Neural cell (in vitro differentiated cells): ENCODE results near the gene RPLP1. TPM values are rescaled to one million over a fixed set of nuclear protein-coding genes. Genes with fewer than 3 reads are reported as not detected.

Experiments used
- H2AFZ ChIP-seq: fragments of 200-600, 300-800 bp; sonication (generic), shearing (Covaris generic); 2 replicates; pipeline ENCODE4 v1.6.0; 2014; ENCODE audit warnings: low read depth, mild to moderate bottlenecking, antibody characterized with exemption, low read length, moderate library complexity
- H3F3A ChIP-seq: fragments of 200-600 bp; shearing (Covaris generic); 2 replicates; pipeline ENCODE4 v1.6.1; 2016; ENCODE audit warnings: mild to moderate bottlenecking, moderate library complexity, mixed read lengths, antibody characterized with exemption, low read length; ENCODE audit not compliant: insufficient read depth, poor library complexity, severe bottlenecking
- H3K27ac ChIP-seq: fragments of 200-600, 300-800 bp; sonication (generic), shearing (Covaris generic); 2 replicates; pipeline ENCODE4 v1.5.1; 2014; ENCODE audit warnings: mild to moderate bottlenecking, low read length, moderate library complexity
- H3K27me3 ChIP-seq: fragments of 300-800, 200-600 bp; sonication (generic), shearing (Covaris generic); 2 replicates; pipeline ENCODE4 v1.6.0; 2014; ENCODE audit warnings: mild to moderate bottlenecking, low read depth, low read length, moderate library complexity; ENCODE audit not compliant: insufficient read depth
- H3K36me3 ChIP-seq: fragments of 300-800, 200-600 bp; sonication (generic), shearing (Covaris generic); 2 replicates; pipeline ENCODE4 v1.5.1; 2014; ENCODE audit warnings: mild to moderate bottlenecking, antibody characterized with exemption, low read length, moderate library complexity; ENCODE audit not compliant: insufficient read depth
- H3K4me2 ChIP-seq: fragments of 300-800, 200-600 bp; sonication (generic), shearing (Covaris generic); 2 replicates; pipeline ENCODE4 v1.6.0; 2014; ENCODE audit warnings: mild to moderate bottlenecking, low read length
- H3K4me3 ChIP-seq: fragments of 300-800, 200-600 bp; sonication (generic), shearing (Covaris generic); 2 replicates; pipeline ENCODE4 v1.5.1; 2014; ENCODE audit warnings: mild to moderate bottlenecking, low read length, moderate library complexity
- H3K79me2 ChIP-seq: fragments of 200-600 bp; shearing (Covaris generic); replicated peaks from 2 replicates; pipeline ENCODE4 v1.6.0; 2014; ENCODE audit warnings: mild to moderate bottlenecking, low read length, moderate library complexity; ENCODE audit not compliant: insufficient read depth
- H3K9ac ChIP-seq: fragments of 300-800, 200-600 bp; sonication (generic), shearing (Covaris generic); 2 replicates; pipeline ENCODE4 v1.6.1; 2016; ENCODE audit warnings: mild to moderate bottlenecking, low read length, mixed read lengths
- H3K9me2 ChIP-seq: fragments of 200-600 bp; shearing (Covaris generic); 2 replicates; pipeline ENCODE4 v1.6.1; 2016; ENCODE audit warnings: mild to moderate bottlenecking, low read length, mixed read lengths; ENCODE audit not compliant: insufficient read depth
- H3K9me3 ChIP-seq: fragments of 200-600, 300-800 bp; sonication (generic), shearing (Covaris generic); 2 replicates; pipeline ENCODE4 v1.6.1; 2016; ENCODE audit warnings: mild to moderate bottlenecking, mixed run types, low read length, moderate library complexity, mixed read lengths
- H4K20me1 ChIP-seq: fragments of 200-600 bp; shearing (Covaris generic); 2 replicates; pipeline ENCODE4 v1.6.1; 2016; ENCODE audit warnings: mild to moderate bottlenecking, mixed run types; ENCODE audit not compliant: insufficient read depth
- EP300 ChIP-seq: fragments of 450-650 bp; conservative IDR thresholded peaks from 2 replicates; pipeline ENCODE4 v1.6.1; 2014; ENCODE audit warnings: antibody characterized with exemption, mild to moderate bottlenecking, moderate library complexity; ENCODE audit not compliant: poor library complexity, severe bottlenecking
- EZH2 ChIP-seq: fragments of 200-600, 300-800 bp; shearing (Covaris generic), sonication (generic); IDR thresholded peaks from 2 replicates; pipeline ENCODE4 v1.6.1; 2014; ENCODE audit warnings: antibody characterized with exemption, low read length, borderline replicate concordance, mild to moderate bottlenecking; ENCODE audit not compliant: insufficient read depth, poor library complexity, severe bottlenecking
- MXI1 ChIP-seq: fragments of 450-650 bp; conservative IDR thresholded peaks from 2 replicates; pipeline ENCODE4 v1.6.1; 2014; ENCODE audit warnings: antibody characterized with exemption, mild to moderate bottlenecking; ENCODE audit not compliant: poor library complexity, severe bottlenecking
- POLR2AphosphoS5 ChIP-seq: IDR thresholded peaks from 2 replicates; pipeline ENCODE4 v1.6.1; 2012
- RAD21 ChIP-seq: fragments of 450-650 bp; conservative IDR thresholded peaks from 2 replicates; pipeline ENCODE4 v1.6.1; 2014; ENCODE audit warnings: antibody characterized with exemption, mild to moderate bottlenecking, moderate library complexity
- SMC3 ChIP-seq: fragments of 450-650 bp; conservative IDR thresholded peaks from 2 replicates; pipeline ENCODE4 v1.6.1; 2014; ENCODE audit warnings: antibody characterized with exemption, mild to moderate bottlenecking, moderate library complexity; ENCODE audit not compliant: poor library complexity
- TAF1 ChIP-seq: IDR thresholded peaks from 2 replicates; pipeline ENCODE4 v1.6.1; 2012; ENCODE audit warnings: low read depth
- polyA plus RNA-seq: library from polyadenylated mRNA; depleted of rRNA; stranded (reverse); fragments of >200 nt; gene quantifications from 2 replicates; pipeline ENCODE4 v1.2.3, GENCODE V29; 2014
- TF ChIP-seq, protein P1 (sequence below): IDR thresholded peaks from 2 replicates; pipeline ENCODE4 v1.6.1; 2012; ENCODE audit warnings: borderline replicate concordance
- TF ChIP-seq, protein P2 (sequence below): fragments of 450-650 bp; IDR thresholded peaks from 2 replicates; pipeline ENCODE4 v1.5.1; 2014; ENCODE audit warnings: antibody characterized with exemption, mild to moderate bottlenecking, moderate library complexity; ENCODE audit not compliant: poor library complexity, severe bottlenecking

The RPLP1 gene
- polyA plus RNA-seq, 1 donor from 2014 or later = 37.5 TPM

DNA sequence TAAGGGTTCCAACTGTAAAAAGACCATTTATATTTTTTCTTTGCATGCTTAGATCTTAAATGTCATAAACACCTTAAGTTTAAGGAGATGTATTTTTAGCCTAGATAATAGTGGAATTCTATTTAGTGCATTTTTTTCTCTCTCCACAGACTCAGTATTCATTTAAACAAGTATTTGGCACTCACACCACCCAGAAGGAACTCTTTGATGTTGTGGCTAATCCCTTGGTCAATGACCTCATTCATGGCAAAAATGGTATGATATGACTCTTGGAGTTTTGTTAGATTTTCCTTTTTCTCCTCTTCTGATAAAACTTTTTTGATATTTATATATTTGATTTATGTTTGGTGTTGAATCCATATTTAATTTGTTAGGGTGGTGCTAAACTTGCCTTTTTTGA is 31.1 kb upstream of the RPLP1 start:
- peaks cover 7% of the 10 kb centered on the region for H3K79me2 ChIP-seq
- H3K4me2 ChIP-seq = no peak overlapping the region
- H3K9ac ChIP-seq = no peak overlapping the region
- H3K27me3 ChIP-seq = no peaks in the 10 kb centered on the region
- no peaks in the 10 kb centered on the region for H3K36me3 ChIP-seq
- H3F3A ChIP-seq = no peaks in the 10 kb centered on the region
- no peak overlapping the region for H3K27ac ChIP-seq
- H3K9me3 ChIP-seq = no peaks in the 10 kb centered on the region
- H4K20me1 ChIP-seq = no peaks in the 10 kb centered on the region
- H2AFZ ChIP-seq = no peak overlapping the region
- no peak for TF ChIP-seq RAD21
- TF ChIP-seq EP300 = no peak
- no peak for TF ChIP-seq POLR2AphosphoS5
- TF ChIP-seq, protein P1, sequence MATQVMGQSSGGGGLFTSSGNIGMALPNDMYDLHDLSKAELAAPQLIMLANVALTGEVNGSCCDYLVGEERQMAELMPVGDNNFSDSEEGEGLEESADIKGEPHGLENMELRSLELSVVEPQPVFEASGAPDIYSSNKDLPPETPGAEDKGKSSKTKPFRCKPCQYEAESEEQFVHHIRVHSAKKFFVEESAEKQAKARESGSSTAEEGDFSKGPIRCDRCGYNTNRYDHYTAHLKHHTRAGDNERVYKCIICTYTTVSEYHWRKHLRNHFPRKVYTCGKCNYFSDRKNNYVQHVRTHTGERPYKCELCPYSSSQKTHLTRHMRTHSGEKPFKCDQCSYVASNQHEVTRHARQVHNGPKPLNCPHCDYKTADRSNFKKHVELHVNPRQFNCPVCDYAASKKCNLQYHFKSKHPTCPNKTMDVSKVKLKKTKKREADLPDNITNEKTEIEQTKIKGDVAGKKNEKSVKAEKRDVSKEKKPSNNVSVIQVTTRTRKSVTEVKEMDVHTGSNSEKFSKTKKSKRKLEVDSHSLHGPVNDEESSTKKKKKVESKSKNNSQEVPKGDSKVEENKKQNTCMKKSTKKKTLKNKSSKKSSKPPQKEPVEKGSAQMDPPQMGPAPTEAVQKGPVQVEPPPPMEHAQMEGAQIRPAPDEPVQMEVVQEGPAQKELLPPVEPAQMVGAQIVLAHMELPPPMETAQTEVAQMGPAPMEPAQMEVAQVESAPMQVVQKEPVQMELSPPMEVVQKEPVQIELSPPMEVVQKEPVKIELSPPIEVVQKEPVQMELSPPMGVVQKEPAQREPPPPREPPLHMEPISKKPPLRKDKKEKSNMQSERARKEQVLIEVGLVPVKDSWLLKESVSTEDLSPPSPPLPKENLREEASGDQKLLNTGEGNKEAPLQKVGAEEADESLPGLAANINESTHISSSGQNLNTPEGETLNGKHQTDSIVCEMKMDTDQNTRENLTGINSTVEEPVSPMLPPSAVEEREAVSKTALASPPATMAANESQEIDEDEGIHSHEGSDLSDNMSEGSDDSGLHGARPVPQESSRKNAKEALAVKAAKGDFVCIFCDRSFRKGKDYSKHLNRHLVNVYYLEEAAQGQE = no peak
- TF ChIP-seq, protein P2, sequence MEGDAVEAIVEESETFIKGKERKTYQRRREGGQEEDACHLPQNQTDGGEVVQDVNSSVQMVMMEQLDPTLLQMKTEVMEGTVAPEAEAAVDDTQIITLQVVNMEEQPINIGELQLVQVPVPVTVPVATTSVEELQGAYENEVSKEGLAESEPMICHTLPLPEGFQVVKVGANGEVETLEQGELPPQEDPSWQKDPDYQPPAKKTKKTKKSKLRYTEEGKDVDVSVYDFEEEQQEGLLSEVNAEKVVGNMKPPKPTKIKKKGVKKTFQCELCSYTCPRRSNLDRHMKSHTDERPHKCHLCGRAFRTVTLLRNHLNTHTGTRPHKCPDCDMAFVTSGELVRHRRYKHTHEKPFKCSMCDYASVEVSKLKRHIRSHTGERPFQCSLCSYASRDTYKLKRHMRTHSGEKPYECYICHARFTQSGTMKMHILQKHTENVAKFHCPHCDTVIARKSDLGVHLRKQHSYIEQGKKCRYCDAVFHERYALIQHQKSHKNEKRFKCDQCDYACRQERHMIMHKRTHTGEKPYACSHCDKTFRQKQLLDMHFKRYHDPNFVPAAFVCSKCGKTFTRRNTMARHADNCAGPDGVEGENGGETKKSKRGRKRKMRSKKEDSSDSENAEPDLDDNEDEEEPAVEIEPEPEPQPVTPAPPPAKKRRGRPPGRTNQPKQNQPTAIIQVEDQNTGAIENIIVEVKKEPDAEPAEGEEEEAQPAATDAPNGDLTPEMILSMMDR = no peak
- TF ChIP-seq EZH2 = no peak
- no peak for TF ChIP-seq SMC3
- no peak for TF ChIP-seq TAF1
- TF ChIP-seq MXI1 = no peak
- no peak overlapping the region for H3K4me3 ChIP-seq
- no peaks in the 10 kb centered on the region for H3K9me2 ChIP-seq

DNA sequence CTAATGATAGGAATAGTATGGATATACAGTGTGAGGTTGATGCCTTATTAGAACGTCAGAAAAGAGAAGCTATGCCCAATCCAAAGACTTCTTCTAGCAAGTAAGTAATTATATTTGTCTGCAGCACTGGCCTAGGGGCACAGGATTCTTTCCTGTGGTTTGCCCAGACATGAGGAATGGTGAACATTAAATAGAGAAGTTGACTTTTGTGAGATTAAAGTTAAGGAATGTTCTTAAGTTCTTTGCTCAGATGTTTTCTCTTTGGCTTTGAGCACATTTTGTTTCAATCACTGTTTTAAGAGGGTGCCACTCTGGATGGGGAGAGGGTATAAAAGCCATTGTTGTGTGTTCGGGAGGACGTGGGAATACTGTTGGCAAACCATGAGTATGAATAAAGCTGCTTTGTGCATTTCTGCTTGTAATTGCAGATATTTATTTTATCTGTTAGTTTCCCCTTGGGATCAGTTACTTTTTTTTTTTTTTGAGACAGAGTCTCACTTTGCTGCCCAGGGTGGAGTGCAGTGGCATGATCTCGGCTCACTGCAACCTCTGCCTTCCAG is 30.2 kb upstream of the RPLP1 start:
- Histone ChIP-seq H3F3A (no peaks in the 10 kb centered on the region), H3K27me3 (no peaks in the 10 kb centered on the region), H3K4me2 (no peak overlapping the region), H3K4me3 (no peak overlapping the region), H3K9ac (no peak overlapping the region), H3K27ac (no peak overlapping the region), H3K36me3 (no peaks in the 10 kb centered on the region), H4K20me1 (no peaks in the 10 kb centered on the region), H3K9me3 (no peaks in the 10 kb centered on the region), H2AFZ (no peak overlapping the region), H3K9me2 (no peaks in the 10 kb centered on the region), H3K79me2 (peaks cover 5% of the 10 kb centered on the region)
- no peak for TF ChIP-seq SMC3

DNA sequence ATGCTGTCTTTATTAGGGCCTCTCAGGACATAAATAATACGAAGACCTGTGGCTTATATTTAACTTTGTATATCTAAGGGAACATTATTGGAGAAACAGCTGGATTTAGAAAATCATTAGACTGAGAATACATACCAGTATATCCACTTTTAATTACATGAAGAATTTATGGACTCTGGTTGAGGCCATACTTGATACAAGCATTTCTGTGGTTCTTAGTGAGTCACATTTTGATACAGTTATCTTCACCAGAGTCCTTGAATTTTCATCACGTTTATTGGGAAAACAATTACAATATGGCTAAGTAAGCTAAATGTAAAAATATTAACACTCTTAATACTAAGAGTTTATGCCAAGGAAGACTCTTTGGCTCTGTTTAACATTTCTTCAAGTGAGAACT is 28.6 kb upstream of the RPLP1 start:
- Histone ChIP-seq H3K9me3 (no peaks in the 10 kb centered on the region), H3K9me2 (no peaks in the 10 kb centered on the region), H3K27ac (no peak overlapping the region), H3K4me2 (no peak overlapping the region), H3F3A (no peaks in the 10 kb centered on the region), H4K20me1 (no peaks in the 10 kb centered on the region), H3K79me2 (no peaks in the 10 kb centered on the region), H3K27me3 (no peaks in the 10 kb centered on the region), H3K4me3 (no peak overlapping the region), H3K9ac (no peak overlapping the region), H2AFZ (no peak overlapping the region), H3K36me3 (no peaks in the 10 kb centered on the region)
- TF ChIP-seq SMC3 = no peak
- TF ChIP-seq TAF1 = no peak
- no peak for TF ChIP-seq RAD21
- TF ChIP-seq EP300 = no peak
- no peak for TF ChIP-seq MXI1
- TF ChIP-seq EZH2 = no peak
- TF ChIP-seq, protein P2 = no peak
- TF ChIP-seq, protein P1 = no peak
- TF ChIP-seq POLR2AphosphoS5 = no peak
